MM.1S (cell line): ENCODE measurements around the gene ABHD11.

Experiments
- DNase-seq: peaks from one replicate; pipeline ENCODE4 v3.0.0-alpha.2; 2015
- H2AFZ ChIP-seq: fragments of 300-600 bp; sonication (generic); 2 replicates; pipeline ENCODE4 v1.6.0; 2016; ENCODE audit warnings: antibody characterized with exemption, low read length
- H3F3A ChIP-seq: fragments of 300-600 bp; sonication (generic); 2 replicates; pipeline ENCODE4 v1.6.1; 2016; ENCODE audit warnings: mild to moderate bottlenecking, antibody characterized with exemption, low read length, moderate library complexity, mixed read lengths; ENCODE audit not compliant: insufficient read depth
- H3K27ac ChIP-seq: fragments of 300-600 bp; sonication (generic); 2 replicates; pipeline ENCODE4 v1.5.1; 2016; ENCODE audit warnings: mild to moderate bottlenecking, low read length
- H3K27me3 ChIP-seq: fragments of 300-600 bp; sonication (generic); replicated peaks from 2 replicates; pipeline ENCODE4 v1.6.0; 2016; ENCODE audit warnings: low read length; ENCODE audit not compliant: insufficient read depth
- H3K36me3 ChIP-seq: fragments of 300-600 bp; sonication (generic); replicated peaks from 2 replicates; pipeline ENCODE4 v1.6.1; 2016; ENCODE audit warnings: mild to moderate bottlenecking, low read length, mixed read lengths; ENCODE audit not compliant: insufficient read depth
- H3K4me1 ChIP-seq: fragments of 300-600 bp; sonication (generic); 2 replicates; pipeline ENCODE4 v1.6.1; 2016; ENCODE audit warnings: low read length, mixed read lengths
- H3K4me2 ChIP-seq: fragments of 300-600 bp; sonication (generic); 2 replicates; pipeline ENCODE4 v1.6.0; 2016; ENCODE audit warnings: low read depth, low read length
- H3K4me3 ChIP-seq: fragments of 300-600 bp; sonication (generic); 2 replicates; pipeline ENCODE4 v1.5.1; 2016; ENCODE audit warnings: low read length, mixed read lengths
- H3K79me2 ChIP-seq: fragments of 300-600 bp; sonication (generic); 2 replicates; pipeline ENCODE4 v1.6.1; 2016; ENCODE audit warnings: mixed run types, low read length, mixed read lengths
- H3K9ac ChIP-seq: fragments of 300-600 bp; sonication (generic); 2 replicates; pipeline ENCODE4 v1.6.1; 2016; ENCODE audit warnings: low read length, mixed read lengths
- H3K9me2 ChIP-seq: fragments of 300-600 bp; sonication (generic); replicated peaks from 2 replicates; pipeline ENCODE4 v1.6.1; 2016; ENCODE audit warnings: mild to moderate bottlenecking, low read length, mixed read lengths; ENCODE audit not compliant: insufficient read depth
- H3K9me3 ChIP-seq: fragments of 300-600 bp; sonication (generic); replicated peaks from 2 replicates; pipeline ENCODE4 v1.6.1; 2016; ENCODE audit warnings: mild to moderate bottlenecking, low read length, mixed read lengths; ENCODE audit not compliant: insufficient read depth
- H4K20me1 ChIP-seq: fragments of 300-600 bp; sonication (generic); 2 replicates; pipeline ENCODE4 v1.6.1; 2016; ENCODE audit warnings: mild to moderate bottlenecking, low read length, moderate library complexity, mixed read lengths; ENCODE audit not compliant: insufficient read depth
- CTCF ChIP-seq: fragments of 300-600 bp; sonication (generic); IDR thresholded peaks from 2 replicates; pipeline ENCODE4 v1.5.1; 2016; ENCODE audit warnings: antibody characterized with exemption, low read length, mixed read lengths
- EZH2 ChIP-seq: fragments of 300-600 bp; sonication (generic); optimal IDR thresholded peaks from 2 replicates; pipeline ENCODE3; 2017; ENCODE audit warnings: low read depth, mild to moderate bottlenecking, antibody characterized with exemption, low read length, mixed read lengths
- EZH2phosphoT487 ChIP-seq: fragments of 300-600 bp; sonication (generic); IDR thresholded peaks from 2 replicates; pipeline ENCODE4 v1.6.1; 2018; ENCODE audit warnings: antibody characterized with exemption, low read length

ABHD11 gene

GRCh38 chr7:73699370-73700068 lies 39.1 kb downstream of the ABHD11 start:
- Histone ChIP-seq H3K9me2 (no peaks in the 10 kb centered on the region), H3K36me3 (no peaks in the 10 kb centered on the region; the same call in 1 of the 2 replicates), H4K20me1 (no peaks in the 10 kb centered on the region; the same call in 1 of the 2 replicates), H3K4me2 (no peak overlapping the region), H3K27ac (no peak overlapping the region), H3K9me3 (no peaks in the 10 kb centered on the region), H2AFZ (no peak overlapping the region), H3K27me3 (no peaks in the 10 kb centered on the region), H3F3A (no peaks in the 10 kb centered on the region; the same call in 1 of the 2 replicates), H3K79me2 (no peaks in the 10 kb centered on the region), H3K9ac (no peak overlapping the region), H3K4me3 (no peak overlapping the region), H3K4me1 (no peaks in the 10 kb centered on the region)
- no peak for DNase-seq
- TF ChIP-seq EZH2phosphoT487 (no peak), CTCF (no peak), EZH2 (no peak)

GRCh38 chr7:73698410-73698809 lies 40.2 kb downstream of the ABHD11 start:
- Histone ChIP-seq H3K27ac (no peak overlapping the region), H3K4me2 (no peak overlapping the region), H3K79me2 (no peaks in the 10 kb centered on the region), H3K4me3 (no peak overlapping the region), H3K27me3 (no peaks in the 10 kb centered on the region), H3K9me3 (no peaks in the 10 kb centered on the region), H4K20me1 (no peaks in the 10 kb centered on the region; the same call in 1 of the 2 replicates), H2AFZ (no peak overlapping the region), H3F3A (no peaks in the 10 kb centered on the region; the same call in 1 of the 2 replicates), H3K4me1 (no peaks in the 10 kb centered on the region), H3K9me2 (no peaks in the 10 kb centered on the region), H3K9ac (no peak overlapping the region), H3K36me3 (no peaks in the 10 kb centered on the region; the same call in 1 of the 2 replicates)
- TF ChIP-seq CTCF (no peak), EZH2 (no peak), EZH2phosphoT487 (no peak)
- no peak for DNase-seq

- H2AFZ ChIP-seq, result no peak overlapping the region
- no peaks in the 10 kb centered on the region; the same call in 1 of the 2 replicates for H3F3A ChIP-seq
- H3K4me1 ChIP-seq, result no peaks in the 10 kb centered on the region
- TF ChIP-seq CTCF, result no peak
- TF ChIP-seq EZH2, result no peak
- no peak for TF ChIP-seq EZH2phosphoT487
- H3K36me3 ChIP-seq, result no peaks in the 10 kb centered on the region; the same call in 1 of the 2 replicates
- no peaks in the 10 kb centered on the region for H4K20me1 ChIP-seq
- no peak for DNase-seq
- H3K27ac ChIP-seq, result no peak overlapping the region
- H3K9me3 ChIP-seq, result no peaks in the 10 kb centered on the region
- H3K27me3 ChIP-seq, result no peaks in the 10 kb centered on the region
- H3K79me2 ChIP-seq, result no peaks in the 10 kb centered on the region
- H3K9ac ChIP-seq, result no peak overlapping the region
- H3K9me2 ChIP-seq, result no peaks in the 10 kb centered on the region
- no peak overlapping the region for H3K4me3 ChIP-seq
- H3K4me2 ChIP-seq, result no peak overlapping the region
These were observed 42.2 kb downstream of the ABHD11 start for GRCh38 chr7:73696372-73696771.
